Urinary bladder (tissue), 4 donors: ENCODE measurements around the gene PDZRN3. TPM values are rescaled to one million over a fixed set of nuclear protein-coding genes. Genes with fewer than 3 reads are reported as not detected.

Source experiments
- DNase-seq: peaks from one replicate; pipeline ENCODE4 v3.0.0-alpha.2; 2015; ENCODE audit errors: extremely low spot score
- H3K27ac ChIP-seq: one replicate; pipeline ENCODE4 v1.5.1; 2013; ENCODE audit warnings: low read depth, mild to moderate bottlenecking, moderate library complexity
- H3K36me3 ChIP-seq: one replicate; pipeline ENCODE4 v1.6.1; 2013; ENCODE audit warnings: mild to moderate bottlenecking, moderate library complexity; ENCODE audit not compliant: insufficient read depth
- H3K4me1 ChIP-seq: one replicate; pipeline ENCODE4 v1.6.1; 2013; ENCODE audit warnings: mild to moderate bottlenecking, moderate library complexity; ENCODE audit not compliant: insufficient read depth
- H3K4me3 ChIP-seq: one replicate; pipeline ENCODE4 v1.5.1; 2013; ENCODE audit warnings: low read depth, low read length
- WGBS: extraction: QIAGEN DNeasy Blood & Tissue Kit; methylation state at CpG from one replicate; pipeline ENCODE4 v1.1.7; 2013; 5-methylcytosine and 5-hydroxymethylcytosine counted together
- polyA plus RNA-seq: library from polyadenylated mRNA; stranded (reverse); fragments of 200-250 nt; gene quantifications from one replicate; pipeline ENCODE4 v1.2.3, GENCODE V29; 2013
- total RNA-seq: library from RNA; depleted of rRNA; stranded (reverse); fragments of >200 nt; gene quantifications from one replicate; pipeline ENCODE4 v1.2.3, GENCODE V29; 2014
- donor health status: healthy with polysubstance abuse.
- donor health status: healthy.

Gene PDZRN3
- total and polyA plus RNA-seq, 2 donors = 61.6 to 98.0 TPM

- WGBS = 31% methylated on average over 4 of the region's 4 CpGs
- H3K4me3 ChIP-seq = no peak overlapping the region
- no peak for DNase-seq
- no peak overlapping the region for H3K27ac ChIP-seq
- H3K4me1 ChIP-seq = no peaks in the 10 kb centered on the region
- no peaks in the 10 kb centered on the region for H3K36me3 ChIP-seq
Measured at GRCh38 chr3:73530022-73530396, 94.7 kb downstream of the PDZRN3 start.

DNA sequence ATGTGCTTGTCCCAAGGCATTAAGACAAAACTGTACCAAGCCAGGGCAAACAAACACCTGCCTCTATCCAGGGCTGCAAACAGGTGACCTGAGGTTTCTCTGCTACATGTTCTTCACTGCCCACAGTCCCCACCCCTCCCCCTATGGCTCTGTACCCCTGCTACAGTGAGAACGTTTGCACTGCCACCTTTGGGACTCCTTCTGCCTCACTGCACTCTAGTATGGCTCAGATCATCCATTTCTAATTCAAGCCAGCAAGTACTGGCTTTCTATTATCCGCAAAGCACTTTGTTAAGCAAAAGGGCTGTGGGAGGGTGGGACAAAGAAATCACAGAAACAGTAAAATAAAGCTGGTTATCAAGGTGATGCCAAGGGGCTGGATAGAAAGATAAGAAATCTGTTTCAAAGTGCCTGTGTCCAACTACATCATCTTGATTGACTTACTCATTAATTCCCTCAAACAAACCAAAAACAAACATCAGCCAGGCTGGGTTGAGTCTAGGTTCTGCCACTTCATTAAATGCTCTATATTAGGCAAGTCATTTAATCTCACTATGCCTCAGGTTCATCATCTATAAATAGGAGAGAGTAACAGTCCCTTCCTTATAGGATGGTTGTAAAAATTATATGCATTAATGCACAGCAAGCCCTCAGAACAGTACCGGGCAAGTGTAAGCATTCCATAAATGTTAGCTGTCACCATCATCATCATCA, 95.3 kb downstream of the PDZRN3 start:
- no peak overlapping the region for H3K4me3 ChIP-seq
- no peak for DNase-seq
- no peaks in the 10 kb centered on the region for H3K4me1 ChIP-seq
- H3K27ac ChIP-seq = no peak overlapping the region
- WGBS = 46% methylated on average over 3 of the region's 3 CpGs
- H3K36me3 ChIP-seq = no peaks in the 10 kb centered on the region

DNA sequence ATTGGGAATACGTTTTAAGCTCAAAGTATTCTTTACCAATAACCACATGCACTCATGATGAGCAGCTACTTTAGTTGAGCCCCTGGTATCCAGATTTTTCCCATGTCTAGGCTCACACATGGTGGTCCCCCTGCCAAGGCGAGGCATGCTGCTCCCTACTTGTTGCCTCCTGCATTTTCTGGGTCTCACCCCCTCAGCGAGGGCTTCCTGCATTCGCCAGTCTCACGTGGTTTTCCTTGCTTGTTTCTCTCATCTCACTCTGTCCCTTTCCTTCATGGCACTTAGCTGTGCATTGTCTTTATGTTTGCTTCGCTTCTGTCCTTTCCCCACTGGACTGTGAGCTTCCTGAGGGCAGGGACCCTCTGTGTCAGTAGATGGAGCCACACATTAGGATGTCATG, 99.2 kb downstream of the PDZRN3 start:
- Histone ChIP-seq H3K4me1 (no peaks in the 10 kb centered on the region), H3K36me3 (no peaks in the 10 kb centered on the region), H3K27ac (no peak overlapping the region), H3K4me3 (no peak overlapping the region)
- DNase-seq = no peak
- WGBS = 90% methylated on average over 6 of the region's 6 CpGs

DNA sequence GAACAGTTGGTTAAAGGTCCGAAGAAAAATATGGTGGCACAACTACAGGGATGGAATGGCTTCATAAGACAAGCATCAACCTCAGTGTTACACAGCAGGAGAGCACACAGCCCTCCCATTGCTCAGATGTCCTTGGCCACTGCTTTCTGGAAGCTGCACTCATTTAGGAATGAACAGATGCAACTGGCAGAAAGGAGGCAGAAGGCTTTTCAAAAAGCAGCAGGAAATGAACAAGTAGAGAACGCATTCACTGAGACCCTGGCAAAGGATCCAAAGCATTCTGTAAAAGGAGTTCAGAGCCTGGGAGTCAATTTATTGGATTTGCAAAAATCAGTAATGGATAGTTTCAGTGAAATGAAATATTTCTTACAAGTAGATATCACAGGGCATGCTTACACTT, 101.1 kb downstream of the PDZRN3 start:
- no peak overlapping the region for H3K4me3 ChIP-seq
- DNase-seq = no peak
- no peaks in the 10 kb centered on the region for H3K36me3 ChIP-seq
- H3K27ac ChIP-seq = no peak overlapping the region
- WGBS = 51% methylated on average over 2 of the region's 2 CpGs
- H3K4me1 ChIP-seq = no peaks in the 10 kb centered on the region

GRCh38 chr3:73521734-73522336, 102.9 kb downstream of the PDZRN3 start:
- DNase-seq = no peak
- Histone ChIP-seq H3K27ac (no peak overlapping the region), H3K36me3 (no peaks in the 10 kb centered on the region), H3K4me1 (no peaks in the 10 kb centered on the region), H3K4me3 (no peak overlapping the region)
- WGBS = 31% methylated on average over 7 of the region's 7 CpGs

DNA sequence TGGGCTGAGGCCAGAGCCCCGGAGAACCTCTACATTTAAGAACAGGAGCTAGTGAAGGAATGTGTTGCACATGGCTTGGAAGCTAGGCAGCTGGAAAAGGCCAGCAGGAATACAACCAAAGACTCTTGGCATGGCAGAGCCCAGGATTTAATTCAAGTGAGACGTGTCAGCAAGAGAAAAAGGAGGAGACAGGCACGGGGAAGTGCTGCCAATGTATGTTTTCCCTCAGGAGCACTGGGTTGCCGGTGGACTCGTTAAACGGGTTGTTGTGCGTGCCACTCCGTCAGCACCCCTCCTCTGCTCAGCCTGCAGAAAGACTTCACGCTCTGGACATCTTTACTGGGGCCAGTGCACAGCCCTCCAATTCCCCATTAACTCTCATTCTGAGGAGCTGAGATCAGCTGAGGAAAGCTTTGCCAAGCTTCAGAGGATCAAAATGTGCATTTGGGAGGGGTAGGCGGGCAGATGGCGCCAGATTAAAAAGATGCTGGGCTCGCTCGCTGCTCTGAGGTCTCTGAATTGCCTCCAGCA, 103.7 kb downstream of the PDZRN3 start:
- peak; percentile 82 for DNase-seq
- Histone ChIP-seq H3K4me3 (no peak overlapping the region), H3K36me3 (no peaks in the 10 kb centered on the region), H3K4me1 (no peaks in the 10 kb centered on the region), H3K27ac (peak overlapping the region; percentile 31)
- 13% methylated on average over 13 of the region's 13 CpGs for WGBS

- Histone ChIP-seq H3K4me3 (no peak overlapping the region), H3K4me1 (no peaks in the 10 kb centered on the region), H3K36me3 (no peaks in the 10 kb centered on the region), H3K27ac (no peak overlapping the region)
- 23% methylated on average over 5 of the region's 5 CpGs for WGBS
- no peak for DNase-seq
Measured at GRCh38 chr3:73516631-73517030, 108.1 kb downstream of the PDZRN3 start.

GRCh38 chr3:73513260-73513659, 111.5 kb downstream of the PDZRN3 start:
- no peak for DNase-seq
- WGBS = 33% methylated on average over 5 of the region's 5 CpGs
- H3K36me3 ChIP-seq = no peaks in the 10 kb centered on the region
- no peaks in the 10 kb centered on the region for H3K4me1 ChIP-seq
- no peak overlapping the region for H3K4me3 ChIP-seq
- H3K27ac ChIP-seq = no peak overlapping the region

DNA sequence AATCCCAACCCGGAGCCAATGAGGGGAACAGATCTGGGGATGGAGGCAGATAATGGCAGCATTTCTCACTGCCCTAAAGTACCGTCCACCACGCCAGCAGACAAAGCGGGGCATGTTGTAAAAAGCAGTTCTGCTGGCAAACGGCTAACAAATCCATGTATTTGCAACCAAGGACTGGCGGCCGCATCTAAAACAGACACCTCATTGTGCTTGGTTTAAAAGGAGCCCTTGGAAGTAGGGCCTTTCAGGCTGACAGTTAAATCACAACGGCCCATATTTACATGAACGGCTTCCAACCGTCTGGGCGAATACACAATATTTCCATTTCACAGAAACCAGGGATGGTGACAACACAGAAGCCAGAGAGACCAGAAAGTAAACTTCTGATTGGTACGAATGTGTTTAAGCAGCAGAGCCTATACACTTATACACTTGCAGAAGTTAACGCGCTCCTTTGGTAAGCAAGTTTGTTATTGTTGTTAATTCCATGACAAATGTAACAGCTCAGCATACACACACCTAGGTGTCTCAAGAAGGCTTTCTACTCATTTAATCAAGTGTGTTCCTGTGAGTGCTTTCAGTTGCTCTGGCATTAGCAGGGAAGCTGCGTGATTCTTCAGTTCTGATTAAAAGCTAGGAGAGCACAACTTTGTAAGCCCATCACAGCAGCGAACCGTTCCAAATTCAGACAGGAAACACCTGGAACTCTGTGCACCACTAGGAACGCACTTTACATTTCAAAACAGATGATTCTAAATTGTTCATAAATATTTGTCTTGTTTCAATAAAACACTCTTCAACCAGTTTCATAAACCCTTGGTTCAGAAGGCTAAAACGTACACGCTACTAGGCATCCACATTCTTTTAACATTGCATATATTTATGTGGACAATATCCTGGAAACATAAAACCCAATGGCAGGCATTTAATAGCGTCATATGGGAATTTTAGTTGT, 112.9 kb downstream of the PDZRN3 start:
- H3K4me1 ChIP-seq = no peaks in the 10 kb centered on the region
- no peaks in the 10 kb centered on the region for H3K36me3 ChIP-seq
- no peak overlapping the region for H3K27ac ChIP-seq
- DNase-seq = peak; percentile 83
- H3K4me3 ChIP-seq = no peak overlapping the region
- 28% methylated on average over 21 of the region's 21 CpGs for WGBS

DNA sequence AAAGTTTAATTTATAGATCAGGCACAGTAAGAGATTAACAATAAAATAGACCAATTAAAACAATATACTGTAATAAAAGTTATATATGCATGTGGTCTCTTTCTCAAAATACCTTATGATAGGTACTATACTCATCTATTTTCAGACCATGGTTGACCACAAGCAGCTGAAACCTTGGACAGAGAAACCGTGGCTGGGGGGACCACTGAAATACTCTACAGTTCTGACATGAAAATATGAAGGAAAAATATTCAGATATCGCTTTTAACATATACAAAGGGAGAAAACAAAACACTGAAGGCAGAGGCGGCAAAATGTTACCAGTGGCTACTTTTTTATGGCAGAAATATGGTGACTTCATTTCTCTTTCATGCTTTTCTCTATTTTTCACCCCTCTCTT, 114.0 kb downstream of the PDZRN3 start:
- WGBS = 79% methylated on average over 3 of the region's 3 CpGs
- Histone ChIP-seq H3K36me3 (no peaks in the 10 kb centered on the region), H3K4me1 (no peaks in the 10 kb centered on the region), H3K4me3 (no peak overlapping the region), H3K27ac (no peak overlapping the region)
- DNase-seq = no peak

DNA sequence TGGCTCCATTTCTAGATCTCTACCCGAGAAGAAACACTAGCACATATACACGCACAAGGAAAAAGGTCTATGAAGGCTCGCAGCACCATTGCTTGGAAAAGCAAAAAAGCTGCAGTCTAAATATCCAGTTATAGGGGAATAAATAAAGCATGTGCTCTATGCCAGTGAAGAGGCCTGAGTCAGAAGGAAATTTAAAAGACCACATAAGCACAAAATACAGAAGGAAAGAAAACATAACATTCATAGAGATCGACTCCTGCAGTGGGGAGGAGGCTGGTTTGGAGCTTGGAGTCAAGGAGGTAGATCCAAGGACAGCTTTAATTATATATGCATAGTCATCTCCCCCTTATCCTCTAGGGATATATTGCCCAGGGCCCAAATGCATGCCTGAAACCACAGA, 114.4 kb downstream of the PDZRN3 start:
- no peaks in the 10 kb centered on the region for H3K36me3 ChIP-seq
- H3K4me1 ChIP-seq = no peaks in the 10 kb centered on the region
- no peak for DNase-seq
- H3K27ac ChIP-seq = peak overlapping the region; percentile 16
- no peak overlapping the region for H3K4me3 ChIP-seq
- WGBS = 56% methylated on average over 4 of the region's 4 CpGs

- H3K27ac ChIP-seq = no peak overlapping the region
- no peaks in the 10 kb centered on the region for H3K36me3 ChIP-seq
- no peak for DNase-seq
- no peak overlapping the region for H3K4me3 ChIP-seq
- H3K4me1 ChIP-seq = no peaks in the 10 kb centered on the region
- 45% methylated on average over 7 of the region's 7 CpGs for WGBS
Measured at GRCh38 chr3:73509816-73510215, 114.9 kb downstream of the PDZRN3 start.

DNA sequence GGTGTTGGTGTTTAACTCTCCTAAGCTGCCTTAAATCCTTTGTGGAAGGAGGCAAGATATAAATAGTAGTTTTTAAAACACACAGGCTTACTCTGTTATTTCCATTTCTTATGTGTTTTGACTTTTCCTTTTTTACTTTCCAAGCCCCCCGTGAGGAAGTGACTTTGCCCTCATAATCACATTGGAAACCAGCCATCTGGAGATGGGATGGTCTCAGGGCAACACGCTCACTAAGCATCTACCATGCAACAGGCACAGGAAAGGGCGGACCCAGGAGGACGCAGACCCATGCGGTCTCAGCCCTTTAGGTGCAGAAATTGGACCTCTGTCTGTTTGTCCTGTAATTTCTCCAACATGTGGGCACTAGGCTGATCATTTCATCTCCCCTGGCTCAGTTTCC, 115.7 kb downstream of the PDZRN3 start:
- no peak for DNase-seq
- 59% methylated on average over 5 of the region's 5 CpGs for WGBS
- H3K4me3 ChIP-seq = no peak overlapping the region
- no peak overlapping the region for H3K27ac ChIP-seq
- no peaks in the 10 kb centered on the region for H3K36me3 ChIP-seq
- H3K4me1 ChIP-seq = no peaks in the 10 kb centered on the region
